SU-DHL-6 (cell line): ENCODE results near the gene SCYGR1.

Source experiments
- H2AFZ ChIP-seq: fragments of 200-600 bp; sonication (generic); 2 replicates; pipeline ENCODE4 v1.6.1; 2014; ENCODE audit warnings: low read depth, mild to moderate bottlenecking, moderate library complexity, mixed read lengths, antibody characterized with exemption, low read length; ENCODE audit not compliant: severe bottlenecking
- H3F3A ChIP-seq: fragments of 200-600 bp; shearing (Covaris generic); 2 replicates; pipeline ENCODE4 v1.6.0; 2016; ENCODE audit warnings: antibody characterized with exemption, mild to moderate bottlenecking; ENCODE audit not compliant: insufficient read depth
- H3K27ac ChIP-seq: fragments of 200-600 bp; sonication (generic); 2 replicates; pipeline ENCODE4 v1.5.1; 2016; ENCODE audit warnings: low read depth, mild to moderate bottlenecking, low read length, moderate library complexity, mixed read lengths
- H3K27me3 ChIP-seq: fragments of 200-600 bp; sonication (generic), shearing (Covaris generic); 2 replicates; pipeline ENCODE4 v1.6.0; 2014; ENCODE audit warnings: mild to moderate bottlenecking, low read length
- H3K36me3 ChIP-seq: fragments of 200-600 bp; sonication (generic); 2 replicates; pipeline ENCODE4 v1.6.1; 2014; ENCODE audit warnings: mild to moderate bottlenecking, low read length, mixed read lengths
- H3K4me2 ChIP-seq: fragments of 300-600, 200-600 bp; shearing (Covaris generic), sonication (generic); 2 replicates; pipeline ENCODE4 v1.6.0; 2014; ENCODE audit warnings: low read length, low read depth, mild to moderate bottlenecking; ENCODE audit not compliant: poor library complexity, severe bottlenecking
- H3K4me3 ChIP-seq: fragments of 200-600 bp; sonication (generic); 2 replicates; pipeline ENCODE4 v1.5.1; 2014; ENCODE audit warnings: antibody characterized with exemption, low read length, mild to moderate bottlenecking, mixed read lengths; ENCODE audit not compliant: insufficient read depth, poor library complexity, severe bottlenecking
- H3K79me2 ChIP-seq: fragments of 200-600 bp; sonication (generic); 2 replicates; pipeline ENCODE4 v1.6.1; 2014; ENCODE audit warnings: mild to moderate bottlenecking, low read length, moderate library complexity; ENCODE audit not compliant: insufficient read depth
- H3K9ac ChIP-seq: fragments of 200-600 bp; sonication (generic); 2 replicates; pipeline ENCODE4 v1.7.0; 2014; ENCODE audit warnings: mild to moderate bottlenecking, low read length
- H3K9me2 ChIP-seq: fragments of 200-600 bp; sonication (generic); replicated peaks from 2 replicates; pipeline ENCODE4 v1.6.1; 2014; ENCODE audit warnings: low read length; ENCODE audit not compliant: insufficient read depth
- H3K9me3 ChIP-seq: fragments of 200-600 bp; sonication (generic); 2 replicates; pipeline ENCODE4 v1.6.1; 2014; ENCODE audit warnings: low read length, mixed read lengths; ENCODE audit not compliant: insufficient read depth
- H4K20me1 ChIP-seq: fragments of 200-600 bp; sonication (generic); 2 replicates; pipeline ENCODE4 v1.6.1; 2014; ENCODE audit warnings: low read depth, mild to moderate bottlenecking, antibody characterized with exemption, low read length, moderate library complexity, mixed read lengths
- CTCF ChIP-seq: fragments of 200-600 bp; sonication (generic); IDR thresholded peaks from one replicate; pipeline ENCODE4 v1.5.1; 2017; ENCODE audit warnings: antibody characterized with exemption, mild to moderate bottlenecking, low read length, moderate library complexity; ENCODE audit not compliant: insufficient read depth, poor library complexity, severe bottlenecking
- EZH2phosphoT487 ChIP-seq: fragments of 200-600 bp; sonication (generic), shearing (Covaris generic); conservative IDR thresholded peaks from 2 replicates; pipeline ENCODE4 v1.6.1; 2018; ENCODE audit warnings: mild to moderate bottlenecking, antibody characterized with exemption, low read length, moderate library complexity, mixed read lengths

The SCYGR1 gene

GRCh38 chr2:227402321-227402720 is 14.6 kb upstream of the SCYGR1 start:
- Histone ChIP-seq H3K4me2 (no peak overlapping the region), H3K36me3 (no peaks in the 10 kb centered on the region), H3K9me3 (no peaks in the 10 kb centered on the region), H3F3A (no peaks in the 10 kb centered on the region), H3K27ac (no peak overlapping the region), H3K79me2 (no peaks in the 10 kb centered on the region), H3K9me2 (no peaks in the 10 kb centered on the region), H3K27me3 (no peaks in the 10 kb centered on the region), H2AFZ (no peak overlapping the region), H3K9ac (no peak overlapping the region), H3K4me3 (no peak overlapping the region), H4K20me1 (no peaks in the 10 kb centered on the region)
- TF ChIP-seq CTCF, result no peak
- TF ChIP-seq EZH2phosphoT487, result no peak

GRCh38 chr2:227401550-227401949 is 13.8 kb upstream of the SCYGR1 start:
- Histone ChIP-seq H3K9me3 (no peaks in the 10 kb centered on the region), H3K79me2 (no peaks in the 10 kb centered on the region), H3F3A (no peaks in the 10 kb centered on the region), H3K27me3 (no peaks in the 10 kb centered on the region), H3K36me3 (no peaks in the 10 kb centered on the region), H3K9ac (no peak overlapping the region), H3K4me2 (no peak overlapping the region), H4K20me1 (no peaks in the 10 kb centered on the region), H3K9me2 (no peaks in the 10 kb centered on the region), H3K4me3 (no peak overlapping the region), H2AFZ (no peak overlapping the region), H3K27ac (no peak overlapping the region)
- TF ChIP-seq EZH2phosphoT487 (no peak), CTCF (no peak)

GRCh38 chr2:227398684-227399670 is 11.2 kb upstream of the SCYGR1 start:
- TF ChIP-seq EZH2phosphoT487 (no peak), CTCF (no peak)
- no peaks in the 10 kb centered on the region for H3K79me2 ChIP-seq
- no peaks in the 10 kb centered on the region for H3K9me3 ChIP-seq
- H4K20me1 ChIP-seq, result no peaks in the 10 kb centered on the region
- H3K9ac ChIP-seq, result no peak overlapping the region
- no peaks in the 10 kb centered on the region for H3K27me3 ChIP-seq
- no peaks in the 10 kb centered on the region for H3K36me3 ChIP-seq
- no peak overlapping the region for H2AFZ ChIP-seq
- H3K27ac ChIP-seq, result no peak overlapping the region
- no peaks in the 10 kb centered on the region for H3K9me2 ChIP-seq
- H3K4me2 ChIP-seq, result no peak overlapping the region
- no peak overlapping the region for H3K4me3 ChIP-seq
- no peaks in the 10 kb centered on the region for H3F3A ChIP-seq
